NCI-H82 treated with DMSO at 0.1 percent for 48 hours (cell line): ENCODE measurements around the gene BCL3.

ENCODE experiments used
- DNase-seq: peaks from one replicate; lab custom pipeline; 2025; ENCODE audit not compliant: unreplicated experiment; lab: John Stamatoyannopoulos, UW

Gene BCL3

GRCh38 chr19:44741258-44741731, 7.2 kb upstream of the BCL3 start:
- DNase-seq, result no peak

GRCh38 chr19:44741841-44742329, 6.6 kb upstream of the BCL3 start:
- peak; percentile 32 for DNase-seq

- no peak for DNase-seq
Measured at GRCh38 chr19:44742330-44743061, 6.0 kb upstream of the BCL3 start.

- no peak for DNase-seq
Measured at GRCh38 chr19:44744871-44745332, 3.6 kb upstream of the BCL3 start.

GRCh38 chr19:44745341-44745831, 3.1 kb upstream of the BCL3 start:
- no peak for DNase-seq

- no peak for DNase-seq
Measured at GRCh38 chr19:44745887-44746600, 2.5 kb upstream of the BCL3 start.

- no peak for DNase-seq
Measured at GRCh38 chr19:44746616-44746945, 1.9 kb upstream of the BCL3 start.

GRCh38 chr19:44746946-44747738, 1.4 kb upstream of the BCL3 start:
- peak; percentile 36 for DNase-seq

GRCh38 chr19:44747739-44748425, 626 bp upstream of the BCL3 start:
- no peak for DNase-seq

GRCh38 chr19:44749292-44749691, 784 bp downstream of the BCL3 start:
- no peak for DNase-seq

- DNase-seq, result no peak
Measured at GRCh38 chr19:44749994-44750393, 1.5 kb downstream of the BCL3 start.

GRCh38 chr19:44752123-44752815, 3.8 kb downstream of the BCL3 start:
- DNase-seq, result no peak

GRCh38 chr19:44752816-44753625, 4.5 kb downstream of the BCL3 start:
- DNase-seq, result peak; percentile 79

- DNase-seq, result no peak
Measured at GRCh38 chr19:44753626-44753931, 5.1 kb downstream of the BCL3 start.

- DNase-seq, result peak; percentile 40
Measured at GRCh38 chr19:44753932-44754749, 5.6 kb downstream of the BCL3 start.

GRCh38 chr19:44754750-44755080, 6.2 kb downstream of the BCL3 start:
- DNase-seq, result no peak

GRCh38 chr19:44755219-44755618, 6.7 kb downstream of the BCL3 start:
- DNase-seq, result no peak

GRCh38 chr19:44756089-44756562, 7.6 kb downstream of the BCL3 start:
- DNase-seq, result no peak
